ENCODE measurements around the gene FIP1L1. TPM values are rescaled to one million over a fixed set of nuclear protein-coding genes. Genes with fewer than 3 reads are reported as not detected.
A peak's percentile ranks its signal among the peaks of the same experiment; 100 is the strongest.
"Not testable (repeated sequence)": the region's sequence is repeated elsewhere in the genome, so short reads cannot be mapped to it uniquely, and the experiment has no call there.

Gene FIP1L1, protein sequence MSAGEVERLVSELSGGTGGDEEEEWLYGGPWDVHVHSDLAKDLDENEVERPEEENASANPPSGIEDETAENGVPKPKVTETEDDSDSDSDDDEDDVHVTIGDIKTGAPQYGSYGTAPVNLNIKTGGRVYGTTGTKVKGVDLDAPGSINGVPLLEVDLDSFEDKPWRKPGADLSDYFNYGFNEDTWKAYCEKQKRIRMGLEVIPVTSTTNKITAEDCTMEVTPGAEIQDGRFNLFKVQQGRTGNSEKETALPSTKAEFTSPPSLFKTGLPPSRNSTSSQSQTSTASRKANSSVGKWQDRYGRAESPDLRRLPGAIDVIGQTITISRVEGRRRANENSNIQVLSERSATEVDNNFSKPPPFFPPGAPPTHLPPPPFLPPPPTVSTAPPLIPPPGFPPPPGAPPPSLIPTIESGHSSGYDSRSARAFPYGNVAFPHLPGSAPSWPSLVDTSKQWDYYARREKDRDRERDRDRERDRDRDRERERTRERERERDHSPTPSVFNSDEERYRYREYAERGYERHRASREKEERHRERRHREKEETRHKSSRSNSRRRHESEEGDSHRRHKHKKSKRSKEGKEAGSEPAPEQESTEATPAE
- 112 TPM for polyA plus RNA-seq (2012; ENCODE audit: insufficient read depth, insufficient read length)

DNA sequence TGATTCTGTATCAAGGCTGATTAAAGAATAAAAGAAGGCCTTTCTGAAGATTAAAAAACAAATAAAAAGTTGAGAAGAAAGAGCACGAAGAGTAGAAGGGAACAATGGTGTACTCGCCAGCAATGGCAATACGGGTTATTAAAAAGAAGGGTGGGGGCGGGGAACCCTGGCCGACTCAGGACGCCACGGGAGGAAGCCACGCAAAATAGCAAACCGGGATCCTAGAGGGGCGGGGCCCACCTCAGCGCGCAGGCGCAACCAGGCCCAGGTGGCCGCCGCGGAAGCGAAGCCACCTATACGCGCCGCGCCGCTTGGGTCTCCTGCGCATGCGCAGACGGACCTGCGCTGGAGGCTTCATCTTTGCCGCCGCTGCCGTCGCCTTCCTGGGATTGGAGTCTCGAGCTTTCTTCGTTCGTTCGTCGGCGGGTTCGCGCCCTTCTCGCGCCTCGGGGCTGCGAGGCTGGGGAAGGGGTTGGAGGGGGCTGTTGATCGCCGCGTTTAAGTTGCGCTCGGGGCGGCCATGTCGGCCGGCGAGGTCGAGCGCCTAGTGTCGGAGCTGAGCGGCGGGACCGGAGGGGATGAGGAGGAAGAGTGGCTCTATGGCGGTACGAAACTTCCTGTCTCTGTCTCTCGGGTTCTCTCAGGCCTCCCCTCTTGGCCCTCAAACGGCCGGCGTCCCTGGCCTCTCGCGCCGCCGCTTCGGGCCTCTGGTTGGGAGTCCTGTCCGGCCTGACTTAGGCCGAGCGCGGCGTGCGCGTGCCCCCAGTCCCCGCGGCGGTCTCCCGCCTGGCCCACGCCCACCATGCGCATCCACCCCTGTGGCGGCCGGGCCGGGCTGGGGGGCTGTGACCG is at the start of gene FIP1L1:
FIP1L1 (plus strand) TSS at position 323 of the 852 bp plus-strand sequence; CDS start at position 521, 198 bp downstream.
- peak; percentile 91 for DNase-seq (ENCODE audit: low read depth, low spot score)
- peak within 1 kb of the TSS; percentile 73 for H3K4me3 ChIP-seq (ENCODE audit: low read length)

DNA sequence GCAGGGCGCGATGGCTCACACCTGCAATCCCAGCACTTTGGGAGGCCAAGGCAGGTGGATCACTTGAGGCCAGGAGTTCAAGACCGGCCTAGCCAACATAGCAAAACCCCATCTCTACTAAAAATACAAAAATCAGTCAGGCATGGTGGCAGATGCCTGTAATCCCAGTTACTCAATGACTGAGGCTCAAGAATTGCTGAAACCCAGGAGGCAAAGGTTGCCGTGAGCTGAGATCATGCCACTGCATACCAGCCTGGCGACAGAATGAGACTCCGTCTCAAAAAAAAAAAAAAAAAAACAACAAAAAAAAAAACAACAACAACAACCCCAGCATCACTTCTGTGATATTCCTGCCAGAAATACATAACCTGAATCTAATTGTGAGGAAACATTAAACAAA is 42.5 kb upstream of the FIP1L1 start:
- H3K4me3 ChIP-seq (ENCODE audit: low read length); DNase-seq (ENCODE audit: low read depth, low spot score): not testable (repeated sequence)

DNA sequence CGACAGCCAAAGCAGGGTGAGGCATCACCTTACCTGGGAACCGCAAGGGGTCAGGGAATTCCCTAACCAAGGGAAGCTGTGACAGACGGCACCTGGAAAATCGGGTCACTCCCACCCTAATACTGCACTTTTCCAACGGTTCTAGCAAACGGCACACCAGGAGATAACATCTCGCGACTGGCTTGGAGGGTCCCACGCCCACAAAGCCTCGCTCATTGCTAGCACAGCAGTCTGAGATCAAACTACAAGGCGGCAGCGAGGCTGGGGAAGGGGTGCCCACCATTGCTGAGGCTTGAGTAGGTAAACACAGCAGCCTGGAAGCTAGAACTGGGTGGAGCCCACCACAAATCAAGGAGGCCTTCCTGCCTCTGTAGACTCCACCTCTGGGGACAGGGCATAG is 37.3 kb upstream of the FIP1L1 start:
- H3K4me3 ChIP-seq (ENCODE audit: low read length); DNase-seq (ENCODE audit: low read depth, low spot score): not testable (repeated sequence)

DNA sequence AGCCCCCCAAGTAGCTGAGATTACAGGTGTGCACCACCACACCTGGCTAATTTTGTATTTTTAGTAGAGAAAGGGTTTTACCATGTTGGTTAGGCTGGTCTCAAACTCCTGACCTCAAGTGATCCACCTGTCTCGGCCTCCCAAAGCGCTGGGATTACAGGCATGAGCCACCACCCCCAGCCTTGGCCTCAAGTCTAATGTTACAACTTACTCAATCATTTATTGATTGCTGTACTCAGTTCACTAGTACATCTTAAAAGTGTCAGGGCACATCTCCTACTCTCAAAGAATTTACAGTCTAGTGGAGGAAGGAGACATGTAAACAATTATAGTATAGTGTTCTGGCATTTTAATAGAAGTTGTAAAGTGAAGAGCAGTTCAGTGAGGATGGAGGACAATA is 31.0 kb upstream of the FIP1L1 start:
- not testable (repeated sequence) for H3K4me3 ChIP-seq (ENCODE audit: low read length); DNase-seq (ENCODE audit: low read depth, low spot score)

DNA sequence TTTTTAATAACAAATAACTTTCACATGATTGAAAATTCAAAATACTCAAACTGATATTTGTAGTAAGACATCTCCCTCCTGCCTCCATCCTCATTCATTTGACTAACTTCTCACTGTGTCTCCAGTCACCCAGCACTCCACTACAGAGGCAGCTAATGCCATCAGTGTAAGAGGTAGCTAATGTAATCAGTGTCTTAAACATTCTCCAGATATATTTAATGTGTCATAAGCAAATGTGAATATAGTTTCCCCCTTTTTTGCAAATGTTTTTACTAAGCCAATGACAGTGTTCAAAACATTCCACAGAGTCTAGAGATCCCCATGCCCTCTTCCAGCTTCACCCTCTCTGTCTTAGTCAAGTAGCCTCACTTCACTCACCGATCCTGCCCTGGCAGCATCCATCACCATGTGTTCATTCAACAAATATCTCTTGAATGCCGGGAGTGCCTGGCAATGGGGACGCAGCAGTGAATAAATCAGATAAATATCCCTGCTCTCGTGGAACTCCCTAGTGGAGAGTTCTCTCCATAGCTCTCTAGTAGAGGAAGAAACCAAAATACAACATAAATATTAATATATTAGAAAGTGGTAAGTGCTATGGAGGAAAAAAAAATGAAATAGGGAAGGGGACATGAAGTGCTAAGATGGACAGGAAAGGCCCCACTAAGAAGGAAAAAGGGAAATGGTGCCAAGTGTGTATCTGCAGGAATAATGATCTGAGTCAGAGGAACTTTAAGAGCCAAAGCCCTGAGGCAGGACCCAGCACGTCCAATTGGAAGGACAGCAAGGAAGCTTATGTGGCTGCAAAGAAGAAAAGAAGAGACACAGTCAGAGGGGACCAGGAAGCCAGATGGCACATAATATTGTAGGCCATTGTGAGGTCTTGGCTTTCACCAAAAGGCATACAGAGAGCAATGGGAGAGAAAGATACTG is 30.3 kb upstream of the FIP1L1 start:
- no peak for DNase-seq (ENCODE audit: low read depth, low spot score)
- H3K4me3 ChIP-seq (ENCODE audit: low read length), result no peak overlapping the region

DNA sequence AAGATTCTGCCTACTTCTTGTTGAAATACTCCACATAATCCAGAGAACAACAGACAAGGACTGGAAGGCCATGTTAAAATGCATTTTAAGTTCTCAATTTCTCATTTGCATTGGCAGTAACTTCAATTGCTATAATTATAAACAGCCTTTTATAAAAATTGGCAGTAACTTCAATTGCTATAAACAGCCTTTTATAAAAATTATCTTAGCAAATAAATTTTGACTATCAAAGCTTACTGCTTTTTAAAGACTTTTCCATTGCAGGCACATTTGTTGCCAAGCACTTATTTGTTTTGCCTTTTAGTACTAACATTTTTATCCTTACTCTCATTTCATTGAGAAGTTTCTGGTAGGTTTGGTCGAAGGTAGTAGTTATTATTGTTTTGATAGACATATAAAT is 29.4 kb upstream of the FIP1L1 start:
- DNase-seq (ENCODE audit: low read depth, low spot score), result no peak
- no peak overlapping the region for H3K4me3 ChIP-seq (ENCODE audit: low read length)

DNA sequence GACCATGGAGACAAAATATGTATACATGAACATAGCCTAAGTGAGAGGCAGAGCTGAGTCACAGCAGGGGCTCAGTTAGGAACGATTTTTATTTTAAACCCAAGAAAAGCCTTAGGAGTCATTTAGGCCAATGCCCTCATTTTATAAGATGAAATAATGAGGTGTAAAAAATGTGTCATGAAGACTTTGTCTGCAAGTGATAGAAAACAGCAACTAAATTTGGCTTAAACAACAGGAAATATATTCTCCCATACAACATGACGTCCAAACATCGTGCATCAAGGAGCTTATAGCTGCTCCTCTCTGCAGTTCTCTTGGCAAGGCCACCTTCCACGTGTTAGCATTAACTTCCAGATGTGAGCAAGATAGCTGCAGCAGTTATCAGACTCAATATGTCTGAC is 28.4 kb upstream of the FIP1L1 start:
- H3K4me3 ChIP-seq (ENCODE audit: low read length), result no peak overlapping the region
- no peak for DNase-seq (ENCODE audit: low read depth, low spot score)

DNA sequence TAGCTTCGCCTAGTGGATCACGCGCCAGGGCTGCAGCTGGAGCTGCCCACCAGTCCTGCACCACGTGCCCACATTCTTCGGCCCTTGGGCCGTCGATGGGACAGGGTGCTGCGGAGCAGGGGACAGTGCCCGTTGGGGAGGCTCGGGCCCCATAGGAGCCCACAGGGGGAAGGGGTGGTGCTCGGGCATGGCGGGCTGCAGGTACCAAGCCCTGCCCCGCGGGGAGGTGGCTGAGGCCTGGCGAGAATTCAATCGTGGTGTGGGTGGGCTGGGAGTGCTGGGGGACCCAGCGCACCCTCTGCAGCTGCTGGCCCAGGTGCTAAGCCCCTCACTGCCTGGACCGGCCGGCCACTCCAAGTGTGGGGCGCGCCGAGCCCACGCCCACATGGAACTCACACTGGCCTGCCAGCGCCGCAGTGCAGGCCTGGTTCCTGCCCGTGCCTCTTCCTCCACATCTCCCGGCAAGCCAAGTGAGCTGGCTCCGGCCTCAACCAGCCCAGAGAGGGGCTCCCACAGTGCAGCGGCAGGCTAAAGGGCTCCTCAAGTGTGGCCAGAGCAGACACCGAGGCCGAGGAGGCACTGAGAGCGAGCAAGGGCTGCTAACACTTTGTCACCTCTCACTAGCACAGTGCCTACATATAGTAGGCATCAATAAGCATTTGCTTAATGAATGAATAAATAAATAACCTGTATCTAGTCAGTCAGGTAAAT is 23.3 kb upstream of the FIP1L1 start:
- H3K4me3 ChIP-seq (ENCODE audit: low read length), result no peak overlapping the region
- no peak for DNase-seq (ENCODE audit: low read depth, low spot score)

DNA sequence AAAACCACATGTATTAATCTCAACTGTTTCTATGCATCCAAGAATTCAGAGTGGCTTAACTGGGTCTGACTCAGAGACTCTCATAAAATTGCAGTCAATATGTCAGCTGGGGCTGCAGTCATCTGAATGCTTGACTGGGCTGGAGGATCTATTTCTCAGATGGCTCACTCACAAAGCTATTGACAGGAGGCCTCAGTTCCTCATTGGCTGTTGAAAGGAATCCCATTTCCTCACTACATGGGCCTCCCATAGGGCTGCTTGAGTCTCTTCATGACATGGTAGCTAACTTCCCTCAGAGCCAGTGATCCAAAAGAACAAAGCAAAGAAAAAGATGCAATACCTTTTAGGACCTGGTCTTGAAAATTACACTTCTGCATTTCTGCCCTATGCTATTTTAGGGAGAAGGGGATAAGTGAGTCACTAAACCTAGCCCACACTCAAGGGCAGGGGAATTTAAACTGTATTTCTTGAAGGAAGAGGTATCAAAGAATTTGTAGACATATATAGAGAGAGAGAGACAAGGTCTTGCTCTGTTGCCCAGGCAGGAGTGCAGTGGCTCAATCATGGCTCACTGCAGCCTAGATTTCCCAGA is 21.4 kb upstream of the FIP1L1 start:
- H3K4me3 ChIP-seq (ENCODE audit: low read length), result no peak overlapping the region
- no peak for DNase-seq (ENCODE audit: low read depth, low spot score)

DNA sequence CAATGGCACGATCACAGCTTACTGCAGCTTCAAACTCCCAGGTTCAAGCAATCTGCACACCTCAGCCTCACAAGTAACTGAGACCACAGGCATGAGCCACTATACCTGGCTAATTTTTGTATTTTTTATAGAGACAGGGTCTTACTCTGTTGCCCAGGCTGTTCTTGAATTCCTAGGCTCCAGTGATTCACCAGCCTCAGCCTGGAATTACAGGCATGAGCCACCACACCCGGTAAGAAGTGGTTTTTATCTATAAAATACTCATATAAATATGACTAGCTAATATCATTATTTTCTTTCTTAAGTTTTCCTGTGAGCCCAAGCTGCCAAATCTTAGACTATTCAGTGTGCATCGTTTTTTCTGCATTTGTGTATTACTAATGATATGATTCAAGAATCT is 16.0 kb upstream of the FIP1L1 start:
- no peak overlapping the region for H3K4me3 ChIP-seq (ENCODE audit: low read length)
- no peak for DNase-seq (ENCODE audit: low read depth, low spot score)

DNA sequence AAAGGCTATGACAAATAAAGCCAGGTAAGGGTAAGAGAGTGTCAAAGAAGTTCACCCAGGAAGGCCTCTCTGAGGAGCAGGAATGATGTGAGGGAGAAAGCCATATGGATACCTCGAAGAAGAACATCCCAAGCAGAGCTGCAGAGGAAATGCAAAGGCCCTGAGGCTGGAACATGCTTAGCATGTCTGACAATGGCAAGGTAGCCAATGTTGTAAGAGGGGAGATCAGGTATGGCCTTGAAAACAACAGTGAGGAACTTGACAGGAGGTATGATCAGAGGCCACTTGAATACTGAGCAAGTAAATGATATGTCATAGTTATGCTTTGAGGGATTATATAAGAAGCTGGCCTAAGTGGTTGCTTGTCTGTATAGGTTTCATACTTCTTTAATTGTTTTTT is 15.3 kb upstream of the FIP1L1 start:
- no peak for DNase-seq (ENCODE audit: low read depth, low spot score)
- H3K4me3 ChIP-seq (ENCODE audit: low read length), result no peak overlapping the region

DNA sequence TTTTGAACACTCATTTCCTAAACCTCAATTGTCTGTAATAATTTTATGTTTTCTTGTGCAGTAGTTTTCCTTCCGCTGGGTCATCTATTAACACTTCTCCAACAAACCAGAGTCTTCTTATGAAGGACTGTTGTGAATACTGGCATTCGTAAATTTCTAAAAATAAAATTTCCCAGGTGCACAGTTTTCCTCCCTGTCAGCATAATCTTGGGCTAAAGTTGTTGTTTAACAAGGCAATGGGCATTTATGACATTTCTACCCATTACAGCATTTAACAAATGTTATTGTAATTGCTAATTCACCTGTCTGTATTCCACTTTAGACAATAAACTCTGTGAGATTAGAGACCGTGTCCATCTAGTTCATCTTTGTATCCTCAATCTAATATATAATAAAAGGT is 12.8 kb upstream of the FIP1L1 start:
- DNase-seq (ENCODE audit: low read depth, low spot score), result no peak
- H3K4me3 ChIP-seq (ENCODE audit: low read length), result peak overlapping the region; percentile 93

DNA sequence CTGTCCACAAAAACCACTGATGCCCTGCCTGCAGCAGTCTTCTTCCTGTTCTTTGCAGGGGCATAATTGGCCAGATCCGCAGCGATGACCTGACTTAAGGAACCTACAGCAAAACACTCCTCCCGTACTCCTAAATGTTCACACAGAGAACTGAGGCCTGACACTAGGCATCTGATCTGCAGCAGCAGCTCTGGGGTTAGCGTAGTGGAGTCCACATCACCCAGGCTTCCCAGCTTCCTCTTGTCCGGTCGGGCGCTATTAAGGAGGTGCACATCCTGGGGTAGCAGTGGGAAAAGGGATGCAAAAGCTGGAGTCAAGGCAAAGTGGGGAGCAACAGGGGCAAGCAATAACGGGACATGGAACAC is 12.3 kb upstream of the FIP1L1 start:
- peak overlapping the region; percentile 93 for H3K4me3 ChIP-seq (ENCODE audit: low read length)
- DNase-seq (ENCODE audit: low read depth, low spot score), result no peak

DNA sequence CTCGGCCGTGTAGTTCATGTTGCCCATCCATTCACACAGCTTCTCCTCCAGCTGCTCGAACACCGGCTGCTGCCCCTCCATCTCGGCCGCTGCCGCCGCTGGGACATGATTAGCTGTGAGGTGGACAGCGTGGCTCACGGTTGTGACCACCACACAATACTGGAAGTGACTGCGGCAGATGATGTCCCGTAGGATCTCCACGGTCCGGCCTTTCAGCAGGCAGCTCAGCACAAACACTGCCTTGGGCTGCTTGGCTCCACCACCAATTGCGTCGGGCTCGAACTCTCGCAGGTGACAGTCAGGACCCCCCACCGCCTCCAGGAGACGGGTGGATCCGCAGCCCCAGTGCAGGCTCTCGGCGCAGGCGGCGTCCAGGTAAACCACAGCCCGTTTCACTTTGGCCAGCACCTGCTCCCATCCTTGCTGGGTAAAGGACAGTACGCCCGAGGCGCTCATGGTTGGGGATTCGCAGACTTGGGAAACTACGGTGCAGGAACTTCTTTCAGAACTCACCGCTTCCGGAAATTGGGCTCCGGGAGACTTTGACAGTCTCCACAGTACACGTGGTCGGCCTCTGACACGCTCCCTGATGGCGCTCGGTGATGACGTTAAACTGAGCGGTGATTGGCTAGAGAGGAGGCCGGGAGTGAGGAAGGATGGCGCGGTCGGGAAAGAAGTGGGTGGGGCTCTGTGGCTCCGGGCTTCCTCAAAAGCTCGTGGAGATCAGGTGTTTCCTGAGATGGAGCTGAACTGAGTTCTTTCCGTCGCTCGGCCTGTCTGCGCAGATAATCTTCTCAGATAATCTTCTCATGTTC is 11.7 kb upstream of the FIP1L1 start, which contains the start of gene SCFD2:
SCFD2 (minus strand) TSS at position 576 of the 815 bp plus-strand sequence.
- peak within 1 kb of the TSS; percentile 93 for H3K4me3 ChIP-seq (ENCODE audit: low read length)
- peak; percentile 98 for DNase-seq (ENCODE audit: low read depth, low spot score)

DNA sequence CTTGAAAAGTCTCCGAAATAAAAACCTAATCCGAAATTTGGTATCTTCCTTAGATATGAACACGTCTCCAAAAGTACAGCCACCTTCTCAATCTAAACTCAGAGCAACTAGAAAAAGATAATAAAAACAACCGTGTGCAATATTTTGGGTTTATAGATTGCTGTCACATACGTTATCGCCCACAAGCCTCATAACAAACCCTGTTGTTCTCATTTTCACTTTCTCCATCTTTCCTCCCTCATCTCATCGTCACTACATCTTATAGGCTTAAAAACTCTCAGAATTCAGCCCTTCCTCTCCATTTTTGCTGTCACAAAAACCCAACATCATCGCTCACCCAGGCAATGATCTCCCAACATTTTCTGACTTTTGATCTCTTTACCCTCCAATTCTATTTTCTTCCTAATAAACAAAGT is 11.1 kb upstream of the FIP1L1 start:
- DNase-seq (ENCODE audit: low read depth, low spot score), result no peak

DNA sequence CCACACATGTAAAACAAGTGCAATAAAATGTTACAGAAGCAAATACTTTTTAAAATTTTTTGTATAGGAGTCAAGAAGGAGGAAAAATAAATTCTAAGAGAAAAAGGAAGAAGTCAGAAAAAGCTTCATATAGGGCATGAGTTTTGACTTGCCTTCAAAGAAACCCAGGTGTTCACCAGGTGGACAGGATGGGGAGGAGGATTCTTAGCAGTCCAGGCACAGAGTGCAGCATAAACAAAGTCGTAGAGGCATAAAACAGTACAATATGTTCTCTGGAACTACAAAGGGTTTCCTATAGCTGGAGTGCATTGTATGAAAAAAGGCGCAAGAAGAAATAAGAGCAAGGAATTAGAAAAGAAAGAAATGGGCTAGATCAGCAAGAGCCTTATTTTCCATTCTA is 9.7 kb upstream of the FIP1L1 start:
- DNase-seq (ENCODE audit: low read depth, low spot score), result no peak
- no peak overlapping the region for H3K4me3 ChIP-seq (ENCODE audit: low read length)

More for the DNA sequence above, 11.1 kb upstream of the FIP1L1 start:
- H3K4me3 ChIP-seq (ENCODE audit: low read length), result peak overlapping the region; percentile 93

DNA sequence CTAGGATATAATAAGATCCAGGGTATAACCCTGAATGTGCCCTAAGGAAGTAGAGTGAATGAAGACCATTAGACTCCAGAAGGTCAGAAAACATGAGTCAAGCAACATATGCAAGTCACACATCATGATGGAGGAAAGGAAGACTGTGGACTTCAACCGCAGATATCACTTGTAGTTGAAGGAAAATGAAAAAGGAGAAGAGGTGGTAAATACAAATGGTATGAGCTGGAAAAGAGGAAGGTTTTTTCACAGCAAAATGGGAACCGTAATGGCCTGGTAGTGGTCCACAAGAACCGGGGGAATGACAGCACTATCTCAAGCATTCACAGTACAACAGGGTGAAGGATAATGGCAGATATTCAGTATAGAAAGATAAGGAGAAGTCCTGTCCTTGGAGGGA is 6.4 kb upstream of the FIP1L1 start:
- H3K4me3 ChIP-seq (ENCODE audit: low read length), result no peak overlapping the region
- no peak for DNase-seq (ENCODE audit: low read depth, low spot score)

Data from Jurkat, Clone E6-1 (cell line).